ENCODE measurements around the gene PSMB2. TPM values are rescaled to one million over a fixed set of nuclear protein-coding genes. Genes with fewer than 3 reads are reported as not detected.
A peak's percentile ranks its signal among the peaks of the same experiment; 100 is the strongest.

PSMB2 gene
- total and polyA plus RNA-seq, 2 experiments from 2014 or later = 29.0 to 106 TPM

- Histone ChIP-seq H3K4me2 (ENCODE audit: unreplicated experiment) (no peak overlapping the region), H3K36me3 (ENCODE audit: low read depth) (no peaks in the 10 kb centered on the region), H3F3A (ENCODE audit: insufficient read depth) (no peaks in the 10 kb centered on the region), H3K27me3 (replicated peaks; ENCODE audit: insufficient read depth) (no peaks in the 10 kb centered on the region), H2AFZ (no peak overlapping the region), H3K9ac (no peak overlapping the region), H3K9me3 (ENCODE audit: low read depth) (no peaks in the 10 kb centered on the region), H3K79me2 (ENCODE audit: insufficient read depth) (no peaks in the 10 kb centered on the region), H3K9me2 (ENCODE audit: insufficient read depth) (no peaks in the 10 kb centered on the region), H4K20me1 (ENCODE audit: insufficient read depth) (no peaks in the 10 kb centered on the region), H3K4me3 (no peak overlapping the region), H3K27ac (no peak overlapping the region), H3K4me1 (ENCODE audit: insufficient read depth) (no peaks in the 10 kb centered on the region)
- in situ Hi-C loops (cut with MboI) = no loop called here
- peak; percentile 20 for DNase-seq
- WGBS, 2 experiments (ENCODE audit: low coverage in 1 of 2, low lambda C conversion rate in 2 of 2, missing lambda C conversion rate in 2 of 2) = 93% methylated on average over 10 of the region's 10 CpGs
- TF ChIP-seq EZH2 (IDR thresholded peaks at IDR 0.05; ENCODE audit: insufficient read depth, poor library complexity, severe bottlenecking) (no peak), EZH2phosphoT487 (IDR thresholded peaks at IDR 0.05; ENCODE audit: insufficient read depth, low read depth) (no peak)
Observed at GRCh38 chr1:35576061-35576765, 65.1 kb downstream of the PSMB2 start.

- H3K4me2 ChIP-seq (ENCODE audit: unreplicated experiment) = no peak overlapping the region
- H3K27me3 ChIP-seq (replicated peaks; ENCODE audit: insufficient read depth) = no peaks in the 10 kb centered on the region
- H3F3A ChIP-seq (ENCODE audit: insufficient read depth) = no peaks in the 10 kb centered on the region
- no peak overlapping the region for H3K9ac ChIP-seq
- no peaks in the 10 kb centered on the region for H4K20me1 ChIP-seq (ENCODE audit: insufficient read depth)
- H2AFZ ChIP-seq = no peak overlapping the region
- no peaks in the 10 kb centered on the region for H3K36me3 ChIP-seq (ENCODE audit: low read depth)
- no peak overlapping the region for H3K27ac ChIP-seq
- no peaks in the 10 kb centered on the region for H3K4me1 ChIP-seq (ENCODE audit: insufficient read depth)
- TF ChIP-seq EZH2phosphoT487 (IDR thresholded peaks at IDR 0.05; ENCODE audit: insufficient read depth, low read depth) = no peak
- TF ChIP-seq EZH2 (IDR thresholded peaks at IDR 0.05; ENCODE audit: insufficient read depth, poor library complexity, severe bottlenecking) = no peak
- in situ Hi-C loops (cut with MboI) = no loop called here
- H3K9me2 ChIP-seq (ENCODE audit: insufficient read depth) = no peaks in the 10 kb centered on the region
- no peaks in the 10 kb centered on the region for H3K9me3 ChIP-seq (ENCODE audit: low read depth)
- no peaks in the 10 kb centered on the region for H3K79me2 ChIP-seq (ENCODE audit: insufficient read depth)
- WGBS, 2 experiments (ENCODE audit: low coverage in 1 of 2, low lambda C conversion rate in 2 of 2, missing lambda C conversion rate in 2 of 2) = 97 to 99% methylated on average over 5 of the region's 5 CpGs
- no peak overlapping the region for H3K4me3 ChIP-seq
- no peak for DNase-seq
Observed at GRCh38 chr1:35575416-35575958, 65.8 kb downstream of the PSMB2 start.

- H2AFZ ChIP-seq = no peak overlapping the region
- TF ChIP-seq EZH2phosphoT487 (IDR thresholded peaks at IDR 0.05; ENCODE audit: insufficient read depth, low read depth) = no peak
- TF ChIP-seq EZH2 (IDR thresholded peaks at IDR 0.05; ENCODE audit: insufficient read depth, poor library complexity, severe bottlenecking) = no peak
- H3K4me2 ChIP-seq (ENCODE audit: unreplicated experiment) = no peak overlapping the region
- H3K4me3 ChIP-seq = no peak overlapping the region
- no peak overlapping the region for H3K9ac ChIP-seq
- no peaks in the 10 kb centered on the region for H3K36me3 ChIP-seq (ENCODE audit: low read depth)
- H3K9me3 ChIP-seq (ENCODE audit: low read depth) = no peaks in the 10 kb centered on the region
- H3F3A ChIP-seq (ENCODE audit: insufficient read depth) = peaks cover 1% of the 10 kb centered on the region; the same call in 1 of the 2 replicates
- H4K20me1 ChIP-seq (ENCODE audit: insufficient read depth) = no peaks in the 10 kb centered on the region
- H3K4me1 ChIP-seq (ENCODE audit: insufficient read depth) = peaks cover 5% of the 10 kb centered on the region
- 89 to 90% methylated on average over 30 of the region's 30 CpGs for WGBS, 2 experiments (ENCODE audit: low coverage in 1 of 2, low lambda C conversion rate in 2 of 2, missing lambda C conversion rate in 2 of 2)
- DNase-seq = no peak
- in situ Hi-C loops (cut with MboI) = loop anchor here (5.0 kb wide), 1 partner anchor 147 kb away; no protein-coding TSS in a partner anchor
- H3K27ac ChIP-seq = no peak overlapping the region
- H3K79me2 ChIP-seq (ENCODE audit: insufficient read depth) = no peaks in the 10 kb centered on the region
- no peaks in the 10 kb centered on the region for H3K27me3 ChIP-seq (replicated peaks; ENCODE audit: insufficient read depth)
- H3K9me2 ChIP-seq (ENCODE audit: insufficient read depth) = no peaks in the 10 kb centered on the region
Observed at GRCh38 chr1:35574655-35575415, 66.5 kb downstream of the PSMB2 start.

- no peaks in the 10 kb centered on the region for H3K27me3 ChIP-seq (replicated peaks; ENCODE audit: insufficient read depth)
- H3K9me3 ChIP-seq (ENCODE audit: low read depth) = no peaks in the 10 kb centered on the region
- H3K4me3 ChIP-seq = no peak overlapping the region
Observed at GRCh38 chr1:35574125-35574654, 67.1 kb downstream of the PSMB2 start.

More at GRCh38 chr1:35574125-35574654, 67.1 kb downstream of the PSMB2 start:
- H3K9me2 ChIP-seq (ENCODE audit: insufficient read depth) = no peaks in the 10 kb centered on the region
- peaks cover 8% of the 10 kb centered on the region for H3F3A ChIP-seq (ENCODE audit: insufficient read depth)
- H3K27ac ChIP-seq = no peak overlapping the region
- H3K79me2 ChIP-seq (ENCODE audit: insufficient read depth) = no peaks in the 10 kb centered on the region
- no peak overlapping the region for H3K9ac ChIP-seq
- no peak for TF ChIP-seq EZH2phosphoT487 (IDR thresholded peaks at IDR 0.05; ENCODE audit: insufficient read depth, low read depth)
- no peak for TF ChIP-seq EZH2 (IDR thresholded peaks at IDR 0.05; ENCODE audit: insufficient read depth, poor library complexity, severe bottlenecking)
- no peaks in the 10 kb centered on the region for H3K36me3 ChIP-seq (ENCODE audit: low read depth)
- H3K4me1 ChIP-seq (ENCODE audit: insufficient read depth) = peaks cover 11% of the 10 kb centered on the region
- H4K20me1 ChIP-seq (ENCODE audit: insufficient read depth) = no peaks in the 10 kb centered on the region
- DNase-seq = no peak
- no peak overlapping the region for H2AFZ ChIP-seq
- WGBS, 2 experiments (ENCODE audit: low coverage in 1 of 2, low lambda C conversion rate in 2 of 2, missing lambda C conversion rate in 2 of 2) = 73 to 81% methylated on average over 45 to 47 of the region's 48 CpGs
- in situ Hi-C loops (cut with MboI) = loop anchor here (5.0 kb wide), 1 partner anchor 148 kb away; no protein-coding TSS in a partner anchor
- no peak overlapping the region for H3K4me2 ChIP-seq (ENCODE audit: unreplicated experiment)

All from GM23248 (cell line).